Lower leg skin (tissue), 4 donors: ENCODE results near the gene EPHA10. TPM values are rescaled to one million over a fixed set of nuclear protein-coding genes. Genes with fewer than 3 reads are reported as not detected.

Experiments
- DNase-seq, 2 donors: peaks; one replicate each; pipeline ENCODE4 v3.0.0-alpha.2; 2019; ENCODE audit warnings: low spot score in 2 of 2
- H3K4me3 ChIP-seq: fragments of 200-600 bp; sonication (generic); 2 replicates; pipeline ENCODE4 v1.5.1; 2017; ENCODE audit warnings: mild to moderate bottlenecking, low read depth; ENCODE audit not compliant: poor library complexity, severe bottlenecking
- POLR2A ChIP-seq, 2 donors: fragments of 450-650 bp; IDR thresholded peaks; one replicate each; pipeline ENCODE4 v1.6.1; 2016 to 2017; ENCODE audit warnings: antibody characterized with exemption in 2 of 2, mild to moderate bottlenecking in 1 of 2, moderate library complexity in 1 of 2
- WGBS, 2 donors: methylation state at CpG; one replicate each; pipeline ENCODE4 v1.1.5; 2018; 5-methylcytosine and 5-hydroxymethylcytosine counted together
- intact Hi-C: fragments of 100-400 bp; cut with DNase I; formaldehyde crosslinking; loops from one replicate; pipeline ENCODE4 v1.15.0; 2023; ENCODE audit warnings: low total_unique reads
- total RNA-seq, 4 donors: library from RNA; depleted of rRNA; stranded (reverse); fragments of >200 nt; gene quantifications; one replicate each; pipeline ENCODE4 v1.1.0, GENCODE V29; 2016
- TF ChIP-seq, protein P1 (sequence below), 3 donors: fragments of 450-650 bp; IDR thresholded peaks; one replicate each; pipeline ENCODE4 v1.5.1; 2016; ENCODE audit warnings: antibody characterized with exemption in 3 of 3, mild to moderate bottlenecking in 3 of 3, moderate library complexity in 2 of 3

The EPHA10 gene
- total RNA-seq, 4 donors from 2014 or later: 0.37 to 1.5 TPM; not detected in 2

DNA sequence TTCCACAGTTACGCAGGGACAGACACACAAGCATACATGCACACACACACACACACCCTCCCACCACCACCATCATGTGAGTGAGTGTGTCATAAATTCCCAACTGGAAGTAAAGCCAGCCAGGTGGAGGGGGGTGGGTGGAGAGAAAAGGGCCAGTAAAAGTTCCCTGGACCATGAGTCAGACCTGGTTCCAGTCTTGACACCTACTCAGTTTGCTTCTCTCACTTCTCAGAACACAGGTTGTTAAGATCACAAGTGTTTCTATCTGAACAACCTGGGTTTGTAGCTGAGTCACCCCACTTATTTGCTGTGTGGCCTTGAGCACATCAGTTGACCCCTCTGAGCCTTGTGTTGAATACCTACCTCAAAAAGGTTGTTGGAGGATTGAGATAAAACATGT is 9.6 kb downstream of the EPHA10 start:
- intact Hi-C loops: no loop called here
- DNase-seq: no peak
- H3K4me3 ChIP-seq: no peak overlapping the region
- 33 to 71% methylated on average over 1 of the region's 1 CpG for WGBS, 2 donors
- TF ChIP-seq, protein P1, sequence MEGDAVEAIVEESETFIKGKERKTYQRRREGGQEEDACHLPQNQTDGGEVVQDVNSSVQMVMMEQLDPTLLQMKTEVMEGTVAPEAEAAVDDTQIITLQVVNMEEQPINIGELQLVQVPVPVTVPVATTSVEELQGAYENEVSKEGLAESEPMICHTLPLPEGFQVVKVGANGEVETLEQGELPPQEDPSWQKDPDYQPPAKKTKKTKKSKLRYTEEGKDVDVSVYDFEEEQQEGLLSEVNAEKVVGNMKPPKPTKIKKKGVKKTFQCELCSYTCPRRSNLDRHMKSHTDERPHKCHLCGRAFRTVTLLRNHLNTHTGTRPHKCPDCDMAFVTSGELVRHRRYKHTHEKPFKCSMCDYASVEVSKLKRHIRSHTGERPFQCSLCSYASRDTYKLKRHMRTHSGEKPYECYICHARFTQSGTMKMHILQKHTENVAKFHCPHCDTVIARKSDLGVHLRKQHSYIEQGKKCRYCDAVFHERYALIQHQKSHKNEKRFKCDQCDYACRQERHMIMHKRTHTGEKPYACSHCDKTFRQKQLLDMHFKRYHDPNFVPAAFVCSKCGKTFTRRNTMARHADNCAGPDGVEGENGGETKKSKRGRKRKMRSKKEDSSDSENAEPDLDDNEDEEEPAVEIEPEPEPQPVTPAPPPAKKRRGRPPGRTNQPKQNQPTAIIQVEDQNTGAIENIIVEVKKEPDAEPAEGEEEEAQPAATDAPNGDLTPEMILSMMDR (IDR thresholded peaks at IDR 0.05): no peak

DNA sequence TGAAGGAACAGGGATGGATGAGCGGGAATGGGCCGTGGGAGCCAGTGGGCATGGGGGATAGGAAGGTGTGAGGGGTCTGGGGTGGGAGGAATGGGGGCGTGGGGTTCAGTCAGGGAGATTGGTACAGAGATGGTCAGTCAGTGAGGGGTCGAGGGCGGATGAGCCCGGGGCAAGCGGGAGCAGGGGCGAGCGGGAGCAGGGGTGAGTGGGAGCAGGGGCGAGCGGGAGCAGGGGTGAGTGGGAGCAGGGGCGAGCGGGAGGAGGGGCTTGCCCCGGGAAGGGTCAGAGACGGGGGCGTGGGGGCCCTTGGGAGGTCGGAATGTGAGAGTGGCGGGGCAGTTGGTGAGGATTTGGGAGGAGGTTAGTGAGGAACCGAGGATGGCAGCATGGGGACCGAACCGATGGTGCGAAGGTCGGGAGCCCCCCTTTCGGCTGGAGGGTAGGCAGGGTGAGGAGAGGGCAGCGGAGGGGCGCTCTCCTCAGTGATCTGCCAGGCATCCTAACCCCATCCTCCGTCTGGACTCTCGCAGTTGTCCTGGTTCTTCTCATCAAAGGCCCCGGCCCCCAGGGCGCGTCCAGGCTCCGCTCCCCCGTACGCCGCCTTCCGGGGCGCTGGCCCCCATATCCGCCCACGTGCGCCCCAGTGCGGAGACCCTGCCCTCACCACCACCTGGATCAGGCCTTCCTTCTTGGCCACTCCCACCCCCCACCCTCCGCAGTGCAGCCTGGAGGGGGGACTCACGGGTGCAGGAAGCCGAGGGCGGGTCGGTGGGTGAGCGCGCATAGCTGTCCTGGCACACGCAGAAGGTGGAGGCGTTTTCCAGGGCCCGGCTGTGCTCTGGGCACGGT is 11.2 kb downstream of the EPHA10 start:
- H3K4me3 ChIP-seq: no peak overlapping the region
- TF ChIP-seq, protein P1 (IDR thresholded peaks at IDR 0.05): no peak
- TF ChIP-seq POLR2A (IDR thresholded peaks at IDR 0.05): no peak
- peak in 1 of 2 donors; percentile 62 for DNase-seq
- intact Hi-C loops: no loop called here
- WGBS, 2 donors: 4 to 9% methylated on average over 42 to 49 of the region's 52 CpGs

DNA sequence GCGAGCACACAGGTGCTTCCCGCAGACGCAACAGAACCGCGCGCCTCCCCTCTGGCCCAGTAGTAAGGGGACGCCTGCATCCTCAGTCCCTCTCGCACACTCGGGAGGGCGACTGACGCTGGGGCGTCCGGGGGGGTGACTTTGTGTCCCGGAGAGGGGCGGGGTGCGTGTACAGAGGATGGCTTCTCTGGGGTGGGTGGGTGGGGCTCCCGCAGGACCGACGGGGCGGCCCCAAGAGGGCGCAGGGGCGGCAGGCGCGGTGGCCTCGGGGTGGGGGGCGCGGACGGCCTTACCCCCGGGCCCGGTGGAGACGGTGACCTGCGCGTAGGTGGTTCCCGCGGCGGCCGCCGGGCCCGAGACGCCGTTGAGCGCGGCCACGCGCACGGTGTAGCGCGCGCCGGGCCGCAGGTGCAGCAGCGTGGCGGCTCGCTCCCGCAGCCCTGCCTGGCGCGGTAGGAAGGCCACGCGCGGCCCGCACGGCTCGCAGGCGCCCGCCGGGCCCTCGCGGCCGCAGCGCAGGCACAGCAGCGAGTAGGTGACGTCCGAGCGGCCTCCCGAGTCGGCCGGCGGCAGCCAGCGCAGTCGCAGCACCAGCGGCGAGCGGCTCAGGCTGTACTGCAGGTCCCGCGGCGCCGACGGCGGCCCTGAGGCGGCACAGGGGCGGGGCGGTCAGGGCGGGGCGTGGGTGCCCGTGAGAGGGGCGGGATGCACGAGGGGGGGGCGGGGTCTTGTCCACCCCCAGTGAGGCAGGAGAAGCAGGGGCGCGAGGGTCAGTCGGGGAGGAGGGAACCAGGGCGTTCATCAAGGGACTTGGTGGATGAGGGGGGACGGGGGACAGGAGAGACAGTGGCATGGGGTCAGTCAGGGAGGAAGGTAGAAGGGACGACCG is 12.1 kb downstream of the EPHA10 start:
- no peak for TF ChIP-seq POLR2A (IDR thresholded peaks at IDR 0.05)
- TF ChIP-seq, protein P1 (IDR thresholded peaks at IDR 0.05): no peak
- WGBS, 2 donors: 5% methylated on average over 16 to 21 of the region's 105 CpGs

DNA sequence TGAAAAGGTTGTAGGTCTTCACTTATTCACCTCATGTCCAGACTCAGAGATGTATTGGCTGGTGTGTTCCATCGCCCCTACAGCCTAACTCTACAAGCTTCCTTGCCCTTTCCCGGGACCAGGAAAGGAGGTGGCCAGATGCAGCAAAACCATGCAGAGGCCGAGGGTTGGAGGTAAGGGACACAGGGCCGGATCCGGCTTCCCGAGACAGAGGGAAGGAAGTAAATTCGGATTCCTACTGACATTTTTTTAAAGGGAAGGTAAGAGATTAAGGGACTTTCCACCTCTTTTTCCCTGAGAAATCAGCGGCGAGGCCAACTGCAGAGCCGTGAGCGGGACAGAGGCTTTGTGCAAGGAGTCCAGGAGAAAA is 12.7 kb downstream of the EPHA10 start:
- 19 to 29% methylated on average over 11 of the region's 11 CpGs for WGBS, 2 donors
- no peak overlapping the region for H3K4me3 ChIP-seq
- DNase-seq: no peak
- intact Hi-C loops: no loop called here
- TF ChIP-seq POLR2A (IDR thresholded peaks at IDR 0.05): no peak
- TF ChIP-seq, protein P1 (IDR thresholded peaks at IDR 0.05): no peak

More for the DNA sequence above, 12.1 kb downstream of the EPHA10 start:
- peak overlapping the region; percentile 12 for H3K4me3 ChIP-seq
- intact Hi-C loops: no loop called here
- peak in 1 of 2 donors; percentile 76 for DNase-seq

DNA sequence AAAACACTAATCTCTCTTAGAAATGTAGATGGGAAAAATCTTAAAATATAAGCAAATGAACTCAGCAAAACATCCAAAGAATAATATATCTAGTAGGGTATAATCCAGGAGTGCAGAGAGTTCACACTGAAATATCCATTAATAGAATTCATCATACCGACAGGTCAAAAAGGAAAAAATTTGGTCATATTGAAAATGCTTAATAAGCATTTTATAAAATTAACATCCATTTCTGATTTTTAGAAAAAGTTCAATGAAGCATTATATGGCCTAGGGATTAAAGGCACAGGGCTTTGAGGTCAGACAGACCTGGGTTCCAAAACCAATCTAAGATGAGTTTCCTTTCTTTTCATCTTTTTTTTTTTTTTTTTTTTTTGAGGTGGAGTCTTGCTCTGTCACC is 16.4 kb downstream of the EPHA10 start:
- TF ChIP-seq, protein P1 (IDR thresholded peaks at IDR 0.05): no peak
- no peak for TF ChIP-seq POLR2A (IDR thresholded peaks at IDR 0.05)
- intact Hi-C loops: no loop called here
- H3K4me3 ChIP-seq: no peak overlapping the region
- WGBS, 2 donors: 90 to 97% methylated on average over 1 of the region's 1 CpG
- DNase-seq: no peak
